Endodermal cell (in vitro differentiated cells): Measurements from ENCODE around the gene MYO7A. TPM values are rescaled to one million over a fixed set of nuclear protein-coding genes. Genes with fewer than 3 reads are reported as not detected.

Source experiments
- DNase-seq: peaks from one replicate; pipeline ENCODE4 v3.0.0-alpha.2; 2017
- H3K27ac ChIP-seq: 2 replicates; pipeline ENCODE4 v1.5.1; 2013; ENCODE audit warnings: mild to moderate bottlenecking, low read depth, low read length, moderate library complexity
- H3K27me3 ChIP-seq: 2 replicates; pipeline ENCODE4 v1.6.1; 2013; ENCODE audit warnings: mild to moderate bottlenecking, low read length, moderate library complexity; ENCODE audit not compliant: insufficient read depth, control insufficient read depth, poor library complexity, severe bottlenecking
- H3K36me3 ChIP-seq: 2 replicates; pipeline ENCODE4 v1.7.0; 2013; ENCODE audit warnings: mild to moderate bottlenecking, low read length, moderate library complexity; ENCODE audit not compliant: control insufficient read depth, insufficient read depth
- H3K4me1 ChIP-seq: one replicate; pipeline ENCODE4 v1.7.0; 2013; ENCODE audit warnings: low read length; ENCODE audit not compliant: control insufficient read depth, insufficient read depth
- H3K4me3 ChIP-seq: 2 replicates; pipeline ENCODE4 v1.5.1; 2013; ENCODE audit warnings: mild to moderate bottlenecking, low read length, moderate library complexity
- H3K9ac ChIP-seq: 2 replicates; pipeline ENCODE4 v1.6.1; 2013; ENCODE audit warnings: mild to moderate bottlenecking, low read length, moderate library complexity; ENCODE audit not compliant: poor library complexity, severe bottlenecking; ENCODE audit errors: extremely low read depth
- H3K9me3 ChIP-seq: 2 replicates; pipeline ENCODE4 v1.6.1; 2013; ENCODE audit warnings: mild to moderate bottlenecking, low read length, moderate library complexity; ENCODE audit not compliant: control insufficient read depth
- H3K27ac Mint-ChIP-seq: 2 replicates; pipeline ENCODE4 v1.8.0; 2020; ENCODE audit warnings: mixed read lengths
- H3K27me3 Mint-ChIP-seq: 2 replicates; pipeline ENCODE4 v1.8.0; 2021; ENCODE audit warnings: mild to moderate bottlenecking, mixed read lengths; ENCODE audit not compliant: insufficient read depth
- H3K36me3 Mint-ChIP-seq: 2 replicates; pipeline ENCODE4 v1.8.0; 2020; ENCODE audit warnings: low read depth, mixed read lengths
- H3K4me1 Mint-ChIP-seq: 2 replicates; pipeline ENCODE4 v1.8.0; 2020; ENCODE audit warnings: mixed read lengths
- H3K4me3 Mint-ChIP-seq: 2 replicates; pipeline ENCODE4 v1.8.0; 2020; ENCODE audit warnings: mild to moderate bottlenecking, moderate library complexity, mixed read lengths
- H3K9me3 Mint-ChIP-seq: 2 replicates; pipeline ENCODE4 v1.8.0; 2020; ENCODE audit warnings: mild to moderate bottlenecking, mixed read lengths
- WGBS, 2 experiments: methylation state at CpG; one replicate each; pipeline versions ENCODE4 v1.1.5 to v1.1.7; 2013; ENCODE audit warnings: missing lambda C conversion rate in 2 of 2, mixed read lengths in 1 of 2; ENCODE audit not compliant: insufficient coverage in 1 of 2, insufficient read length in 1 of 2; 5-methylcytosine and 5-hydroxymethylcytosine counted together
- total RNA-seq, 2 donors: library from RNA; stranded (reverse); fragmentation: NEBNext Ultra II Directional in 1 of 2; extraction: Animal tissue kit (Norgen Biotek cat#: 25700) in 1 of 2; gene quantifications; 2 replicates in 1 of 2; 3 replicates in 1 of 2; pipeline ENCODE4 v1.2.1, GENCODE V29; 2021
- TF ChIP-seq, protein P1 (sequence below): fragments of 200-600 bp; sonication (generic); conservative IDR thresholded peaks from 2 replicates; pipeline ENCODE4 v1.5.0; 2021; ENCODE audit warnings: antibody characterized with exemption, mild to moderate bottlenecking

MYO7A gene
- total RNA-seq, 2 donors from 2014 or later, result 2.4 to 2.7 TPM

DNA sequence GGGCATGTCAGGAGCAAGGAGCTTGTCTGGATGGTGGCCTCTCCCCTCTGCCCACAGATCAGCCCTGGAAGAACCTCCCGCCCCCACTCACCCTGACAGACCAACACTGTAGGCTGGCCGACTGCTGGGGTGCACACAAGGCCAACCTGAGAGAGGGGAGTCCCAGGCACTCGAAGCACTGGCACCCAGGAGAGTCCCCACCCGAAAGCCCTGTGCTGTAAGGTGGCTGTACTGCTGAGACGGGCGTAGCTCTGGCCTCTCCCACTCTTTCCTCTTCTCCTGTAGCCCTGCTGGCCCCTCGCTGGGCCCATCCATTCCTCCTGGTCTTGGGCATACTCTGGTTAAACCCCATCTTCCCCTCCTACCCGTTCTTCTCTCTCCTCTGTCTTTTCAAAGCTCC is 39.7 kb downstream of the MYO7A start:
- Histone ChIP-seq H3K27ac (no peak overlapping the region), H3K36me3 (no peaks in the 10 kb centered on the region), H3K27me3 (no peaks in the 10 kb centered on the region), H3K4me1 (peaks cover 14% of the 10 kb centered on the region), H3K9ac (no peak overlapping the region), H3K4me3 (no peak overlapping the region), H3K9me3 (no peaks in the 10 kb centered on the region)
- Mint-ChIP-seq H3K36me3 (no peaks in the 10 kb centered on the region), H3K4me3 (no peak overlapping the region), H3K27ac (peak overlapping the region; percentile 64), H3K27me3 (no peaks in the 10 kb centered on the region), H3K4me1 (peaks cover 27% of the 10 kb centered on the region), H3K9me3 (no peaks in the 10 kb centered on the region)
- TF ChIP-seq, protein P1, sequence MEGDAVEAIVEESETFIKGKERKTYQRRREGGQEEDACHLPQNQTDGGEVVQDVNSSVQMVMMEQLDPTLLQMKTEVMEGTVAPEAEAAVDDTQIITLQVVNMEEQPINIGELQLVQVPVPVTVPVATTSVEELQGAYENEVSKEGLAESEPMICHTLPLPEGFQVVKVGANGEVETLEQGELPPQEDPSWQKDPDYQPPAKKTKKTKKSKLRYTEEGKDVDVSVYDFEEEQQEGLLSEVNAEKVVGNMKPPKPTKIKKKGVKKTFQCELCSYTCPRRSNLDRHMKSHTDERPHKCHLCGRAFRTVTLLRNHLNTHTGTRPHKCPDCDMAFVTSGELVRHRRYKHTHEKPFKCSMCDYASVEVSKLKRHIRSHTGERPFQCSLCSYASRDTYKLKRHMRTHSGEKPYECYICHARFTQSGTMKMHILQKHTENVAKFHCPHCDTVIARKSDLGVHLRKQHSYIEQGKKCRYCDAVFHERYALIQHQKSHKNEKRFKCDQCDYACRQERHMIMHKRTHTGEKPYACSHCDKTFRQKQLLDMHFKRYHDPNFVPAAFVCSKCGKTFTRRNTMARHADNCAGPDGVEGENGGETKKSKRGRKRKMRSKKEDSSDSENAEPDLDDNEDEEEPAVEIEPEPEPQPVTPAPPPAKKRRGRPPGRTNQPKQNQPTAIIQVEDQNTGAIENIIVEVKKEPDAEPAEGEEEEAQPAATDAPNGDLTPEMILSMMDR, result no peak
- WGBS, 2 experiments, result 93% methylated on average over 8 of the region's 8 CpGs
- no peak for DNase-seq

DNA sequence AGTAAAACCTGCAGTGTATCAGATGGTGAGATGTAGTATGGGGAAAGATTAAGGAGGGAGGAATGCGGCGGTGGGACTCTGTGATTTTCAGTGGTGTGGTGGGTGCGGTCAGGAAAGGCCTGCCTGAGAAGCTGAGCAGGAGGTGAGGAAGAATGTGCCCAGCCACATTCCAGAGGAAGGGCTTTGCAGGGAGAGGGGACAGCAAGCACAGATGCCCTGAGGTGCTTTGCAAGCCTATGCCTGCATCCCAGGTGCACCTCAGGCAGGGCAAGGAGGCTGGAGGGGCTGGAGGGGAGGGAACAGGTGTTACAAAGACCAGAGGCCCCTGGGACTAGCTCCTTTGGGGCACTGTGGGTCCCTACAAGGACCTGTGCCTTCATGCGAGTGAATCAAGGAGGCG is 42.1 kb downstream of the MYO7A start:
- H3K9me3 ChIP-seq, result no peaks in the 10 kb centered on the region
- WGBS, 2 experiments, result 86 to 92% methylated on average over 5 of the region's 5 CpGs
- TF ChIP-seq, protein P1, result no peak

DNA sequence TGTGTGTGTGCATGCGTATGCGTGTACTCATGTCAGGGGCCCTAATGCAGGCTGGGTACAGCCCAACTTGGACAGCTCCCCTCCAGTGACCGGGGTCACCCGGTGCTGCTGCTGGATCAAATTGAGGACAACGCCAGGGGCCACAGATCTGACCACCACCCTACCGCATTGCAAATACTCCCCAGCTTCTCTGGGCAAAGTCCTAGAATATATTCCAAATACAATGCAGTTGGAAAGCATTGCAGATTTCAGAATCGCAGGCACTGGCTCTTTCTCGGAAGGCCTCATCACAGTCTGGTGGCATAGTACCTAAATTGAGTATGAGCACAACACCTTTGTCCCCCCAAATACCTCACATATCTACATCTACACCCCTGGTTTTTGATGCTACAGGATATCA is 43.2 kb downstream of the MYO7A start:
- Histone ChIP-seq H3K36me3 (no peaks in the 10 kb centered on the region), H3K27me3 (no peaks in the 10 kb centered on the region), H3K4me3 (peak overlapping the region; percentile 48), H3K9me3 (no peaks in the 10 kb centered on the region), H3K27ac (no peak overlapping the region), H3K9ac (no peak overlapping the region), H3K4me1 (peaks cover 19% of the 10 kb centered on the region)
- no peak for DNase-seq
- Mint-ChIP-seq H3K9me3 (no peaks in the 10 kb centered on the region), H3K4me3 (peak overlapping the region; percentile 28), H3K36me3 (no peaks in the 10 kb centered on the region), H3K27me3 (no peaks in the 10 kb centered on the region), H3K27ac (peak overlapping the region; percentile 77), H3K4me1 (peaks cover 53% of the 10 kb centered on the region)
- WGBS, 2 experiments, result 94 to 98% methylated on average over 8 of the region's 8 CpGs
- TF ChIP-seq, protein P1, result no peak

More for the DNA sequence above, 42.1 kb downstream of the MYO7A start:
- Mint-ChIP-seq H3K27me3 (no peaks in the 10 kb centered on the region), H3K4me3 (no peak overlapping the region), H3K9me3 (no peaks in the 10 kb centered on the region), H3K4me1 (peaks cover 42% of the 10 kb centered on the region), H3K36me3 (no peaks in the 10 kb centered on the region), H3K27ac (peak overlapping the region; percentile 62)
- Histone ChIP-seq H3K27ac (no peak overlapping the region), H3K4me1 (peaks cover 19% of the 10 kb centered on the region), H3K36me3 (no peaks in the 10 kb centered on the region), H3K4me3 (no peak overlapping the region), H3K9ac (no peak overlapping the region), H3K27me3 (no peaks in the 10 kb centered on the region)
- DNase-seq, result peak; percentile 89
